ENCODE results near the gene BPIFB3. TPM values are rescaled to one million over a fixed set of nuclear protein-coding genes. Genes with fewer than 3 reads are reported as not detected.

The BPIFB3 gene
- total RNA-seq, 1 donor from 2014 or later = not detected

DNA sequence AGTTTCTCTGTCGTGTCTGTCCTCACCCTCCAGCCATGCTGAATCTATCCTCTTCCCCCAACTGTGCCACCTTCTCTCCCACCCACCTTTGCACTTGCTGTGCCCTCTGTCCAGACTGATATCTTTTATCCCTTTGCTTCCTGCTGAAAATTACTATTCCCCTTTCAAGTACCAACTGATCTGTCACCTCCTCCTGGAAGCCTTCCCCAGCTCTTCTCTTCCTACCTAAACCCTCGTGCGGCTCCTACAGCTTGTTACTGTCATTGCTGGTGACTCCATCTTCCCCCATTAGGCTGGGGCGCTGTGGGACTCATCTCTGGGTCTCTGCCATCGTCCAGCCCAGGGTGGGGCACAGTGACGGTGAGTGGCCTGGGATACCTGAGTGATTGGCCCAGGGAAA is 21.1 kb upstream of the BPIFB3 start:
- Histone ChIP-seq H3K36me3 (no peaks in the 10 kb centered on the region), H3K9me3 (no peaks in the 10 kb centered on the region), H3K27ac (no peak overlapping the region), H3K4me1 (no peaks in the 10 kb centered on the region), H3K4me3 (no peak overlapping the region), H3K27me3 (no peaks in the 10 kb centered on the region)
- TF ChIP-seq POLR2A (IDR thresholded peaks at IDR 0.05) = no peak
- TF ChIP-seq, protein P1, sequence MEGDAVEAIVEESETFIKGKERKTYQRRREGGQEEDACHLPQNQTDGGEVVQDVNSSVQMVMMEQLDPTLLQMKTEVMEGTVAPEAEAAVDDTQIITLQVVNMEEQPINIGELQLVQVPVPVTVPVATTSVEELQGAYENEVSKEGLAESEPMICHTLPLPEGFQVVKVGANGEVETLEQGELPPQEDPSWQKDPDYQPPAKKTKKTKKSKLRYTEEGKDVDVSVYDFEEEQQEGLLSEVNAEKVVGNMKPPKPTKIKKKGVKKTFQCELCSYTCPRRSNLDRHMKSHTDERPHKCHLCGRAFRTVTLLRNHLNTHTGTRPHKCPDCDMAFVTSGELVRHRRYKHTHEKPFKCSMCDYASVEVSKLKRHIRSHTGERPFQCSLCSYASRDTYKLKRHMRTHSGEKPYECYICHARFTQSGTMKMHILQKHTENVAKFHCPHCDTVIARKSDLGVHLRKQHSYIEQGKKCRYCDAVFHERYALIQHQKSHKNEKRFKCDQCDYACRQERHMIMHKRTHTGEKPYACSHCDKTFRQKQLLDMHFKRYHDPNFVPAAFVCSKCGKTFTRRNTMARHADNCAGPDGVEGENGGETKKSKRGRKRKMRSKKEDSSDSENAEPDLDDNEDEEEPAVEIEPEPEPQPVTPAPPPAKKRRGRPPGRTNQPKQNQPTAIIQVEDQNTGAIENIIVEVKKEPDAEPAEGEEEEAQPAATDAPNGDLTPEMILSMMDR (IDR thresholded peaks at IDR 0.05) = no peak
- no peak for TF ChIP-seq POLR2AphosphoS5 (IDR thresholded peaks at IDR 0.05; ENCODE audit: insufficient read depth in 1 of 2, low read depth in 1 of 2)
- DNase-seq (ENCODE audit: extremely low spot score in 2 of 2) = no peak
- intact Hi-C loops (cut with DNase I) = no loop called here

DNA sequence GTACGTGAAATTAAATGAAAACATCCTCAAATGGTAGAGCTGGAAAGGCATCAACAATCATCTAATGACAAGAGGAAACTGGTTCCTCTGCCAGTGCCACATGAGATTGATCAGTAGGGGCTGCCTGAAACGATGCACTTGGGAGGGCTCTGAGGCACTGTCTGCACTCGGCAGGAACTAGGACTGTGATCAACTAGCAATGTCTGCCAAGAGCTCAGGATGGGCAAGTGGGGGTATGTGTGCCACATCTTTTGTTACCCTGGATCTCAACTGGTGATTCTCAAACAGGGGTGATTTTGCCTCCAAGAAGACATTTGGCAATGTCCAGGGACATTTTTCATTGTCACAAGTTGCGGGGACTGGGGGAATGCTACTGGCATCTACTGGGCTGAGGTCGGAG is 20.3 kb upstream of the BPIFB3 start:
- H3K27me3 ChIP-seq = no peaks in the 10 kb centered on the region
- H3K4me1 ChIP-seq = no peaks in the 10 kb centered on the region
- intact Hi-C loops (cut with DNase I) = no loop called here
- no peak overlapping the region for H3K4me3 ChIP-seq
- TF ChIP-seq, protein P1 (IDR thresholded peaks at IDR 0.05) = no peak
- no peak for TF ChIP-seq POLR2A (IDR thresholded peaks at IDR 0.05)
- no peak for TF ChIP-seq POLR2AphosphoS5 (IDR thresholded peaks at IDR 0.05; ENCODE audit: insufficient read depth in 1 of 2, low read depth in 1 of 2)
- no peaks in the 10 kb centered on the region for H3K9me3 ChIP-seq
- no peak for DNase-seq (ENCODE audit: extremely low spot score in 2 of 2)
- H3K36me3 ChIP-seq = no peaks in the 10 kb centered on the region
- no peak overlapping the region for H3K27ac ChIP-seq

DNA sequence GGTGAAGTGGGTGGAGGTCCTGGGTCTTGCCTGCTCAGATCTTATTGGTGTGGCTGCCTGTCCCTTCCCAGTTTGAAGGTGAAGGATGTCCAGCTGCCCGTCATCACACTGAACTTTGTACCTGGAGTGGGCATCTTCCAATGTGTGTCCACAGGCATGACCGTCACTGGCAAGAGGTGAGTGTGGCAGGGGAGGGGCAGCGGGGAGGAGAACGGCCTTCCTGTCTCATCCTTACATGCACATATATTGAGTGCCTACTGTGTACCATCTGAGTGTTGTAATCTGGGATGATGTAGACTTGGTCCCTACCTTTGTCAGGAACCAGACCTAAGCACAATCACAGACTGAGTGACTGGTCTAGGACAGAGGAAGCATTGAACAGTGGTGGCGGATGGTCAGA is 19.6 kb upstream of the BPIFB3 start:
- no peak overlapping the region for H3K27ac ChIP-seq
- H3K36me3 ChIP-seq = no peaks in the 10 kb centered on the region
- TF ChIP-seq POLR2A (IDR thresholded peaks at IDR 0.05) (no peak), POLR2AphosphoS5 (IDR thresholded peaks at IDR 0.05; ENCODE audit: insufficient read depth in 1 of 2, low read depth in 1 of 2) (no peak)
- TF ChIP-seq, protein P1 (IDR thresholded peaks at IDR 0.05) = no peak
- no peaks in the 10 kb centered on the region for H3K4me1 ChIP-seq
- H3K9me3 ChIP-seq = no peaks in the 10 kb centered on the region
- no peak for DNase-seq (ENCODE audit: extremely low spot score in 2 of 2)
- intact Hi-C loops (cut with DNase I) = no loop called here
- no peaks in the 10 kb centered on the region for H3K27me3 ChIP-seq
- no peak overlapping the region for H3K4me3 ChIP-seq

DNA sequence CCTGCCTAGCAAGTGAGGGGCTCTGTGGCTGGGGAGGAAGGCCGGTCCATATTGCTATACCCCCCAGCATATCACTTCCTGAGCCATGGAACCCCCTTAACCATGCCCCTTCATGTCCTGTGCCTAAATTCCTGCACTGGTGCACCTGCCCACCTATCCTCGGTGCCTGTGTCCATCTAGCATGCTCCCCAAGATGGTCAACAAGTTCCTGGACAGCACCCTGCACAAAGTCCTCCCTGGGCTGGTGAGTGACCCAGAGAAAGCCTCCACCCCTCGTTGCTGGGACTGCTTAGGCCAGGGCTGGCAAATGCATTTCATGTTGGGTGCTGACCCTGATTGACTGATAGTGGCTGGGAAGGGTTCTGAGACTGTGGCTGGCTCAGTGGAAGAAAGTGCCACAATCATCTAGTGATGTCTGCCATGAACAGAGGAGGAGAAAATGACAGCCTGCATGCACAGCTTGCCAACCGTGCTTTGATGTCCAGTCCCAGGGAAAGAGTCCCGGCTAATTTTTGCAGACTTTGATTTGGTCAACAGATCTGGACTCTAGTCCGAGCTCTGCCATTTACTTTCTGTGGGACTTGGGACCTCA is 18.7 kb upstream of the BPIFB3 start:
- intact Hi-C loops (cut with DNase I) = no loop called here
- Histone ChIP-seq H3K4me1 (no peaks in the 10 kb centered on the region), H3K27ac (no peak overlapping the region), H3K36me3 (no peaks in the 10 kb centered on the region), H3K4me3 (no peak overlapping the region), H3K9me3 (no peaks in the 10 kb centered on the region), H3K27me3 (no peaks in the 10 kb centered on the region)
- TF ChIP-seq, protein P1 (IDR thresholded peaks at IDR 0.05) = no peak
- no peak for TF ChIP-seq POLR2A (IDR thresholded peaks at IDR 0.05)
- no peak for TF ChIP-seq POLR2AphosphoS5 (IDR thresholded peaks at IDR 0.05; ENCODE audit: insufficient read depth in 1 of 2, low read depth in 1 of 2)
- DNase-seq (ENCODE audit: extremely low spot score in 2 of 2) = no peak

DNA sequence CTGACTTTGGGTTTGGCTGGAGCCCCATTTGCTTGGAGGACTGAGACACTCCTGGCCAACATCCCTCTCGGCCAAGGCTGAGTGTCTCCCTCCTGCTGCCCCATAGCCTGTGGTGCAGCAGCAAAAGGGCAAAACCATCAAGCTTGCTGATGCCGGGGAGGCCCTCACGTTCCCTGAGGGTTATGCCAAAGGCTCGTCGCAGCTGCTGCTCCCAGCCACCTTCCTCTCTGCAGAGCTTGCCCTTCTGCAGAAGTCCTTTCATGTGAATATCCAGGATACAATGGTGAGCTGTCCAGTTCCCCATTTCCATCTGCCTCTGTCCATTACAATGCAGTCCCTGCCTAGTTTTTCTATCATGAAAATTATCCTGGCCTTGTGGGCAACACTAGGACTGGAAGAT is 16.2 kb upstream of the BPIFB3 start:
- Histone ChIP-seq H3K27me3 (no peaks in the 10 kb centered on the region), H3K4me3 (no peak overlapping the region), H3K36me3 (no peaks in the 10 kb centered on the region), H3K9me3 (no peaks in the 10 kb centered on the region), H3K27ac (no peak overlapping the region), H3K4me1 (no peaks in the 10 kb centered on the region)
- intact Hi-C loops (cut with DNase I) = no loop called here
- TF ChIP-seq POLR2AphosphoS5 (IDR thresholded peaks at IDR 0.05; ENCODE audit: insufficient read depth in 1 of 2, low read depth in 1 of 2) (no peak), POLR2A (IDR thresholded peaks at IDR 0.05) (no peak)
- TF ChIP-seq, protein P1 (IDR thresholded peaks at IDR 0.05) = no peak
- DNase-seq (ENCODE audit: extremely low spot score in 2 of 2) = no peak

Data from vagina (tissue), 2 donors.